ENCODE measurements around the gene ZNF282. TPM values are rescaled to one million over a fixed set of nuclear protein-coding genes. Genes with fewer than 3 reads are reported as not detected.

The ZNF282 gene
- total and polyA plus RNA-seq, 9 of the 15 experiments (the other 6 are each of a cell fraction or from before 2014, with no cell fraction given), result 0.76 to 58.6 (median 17.4) TPM

DNA sequence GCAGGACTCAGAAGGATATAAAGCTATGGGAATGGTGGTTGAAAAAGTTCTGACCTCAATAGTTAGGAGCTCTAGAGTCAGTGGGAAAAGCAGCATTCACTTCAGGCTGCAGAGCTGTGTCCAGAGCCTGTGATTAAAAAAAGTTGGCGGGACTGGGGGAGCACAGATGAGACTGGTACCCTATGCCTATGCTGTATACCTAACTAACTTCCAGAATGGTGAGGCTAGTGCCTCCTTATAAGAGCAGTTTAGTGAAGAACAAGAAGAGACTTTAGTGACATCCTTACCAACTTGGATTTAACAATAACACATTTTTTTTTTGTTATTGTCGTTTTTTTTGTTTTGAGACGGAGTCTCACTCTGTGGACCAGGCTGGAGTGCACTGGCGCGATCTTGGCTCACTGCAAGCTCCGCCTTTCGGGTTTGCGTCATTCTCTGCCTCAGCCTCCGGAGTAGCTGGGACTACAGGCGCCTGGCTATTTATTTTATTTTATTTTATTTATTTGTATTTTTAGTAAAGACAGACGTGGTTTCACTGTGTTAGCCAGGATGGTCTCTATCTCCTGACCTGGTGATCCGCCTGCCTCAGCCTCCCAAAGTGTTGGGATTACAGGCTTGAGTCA, 6.6 kb upstream of the ZNF282 start:
- 13% methylated on average over 12 of the region's 12 CpGs for WGBS (ENCODE audit: insufficient coverage, low coverage, missing lambda C conversion rate)
- H3K27me3 ChIP-seq (ENCODE audit: control insufficient read depth in 2 of 2, insufficient read depth in 2 of 2, low read length in 2 of 2), result no peaks in the 10 kb centered on the region
- no peak overlapping the region; a peak in 2 of 4 replicates for H3K9ac ChIP-seq (ENCODE audit: insufficient read depth in 1 of 2, low read depth in 2 of 2, low read length in 2 of 2)
- DNase-seq (ENCODE audit: extremely low read depth in 1 of 4, low spot score in 3 of 4) (peak in 1 of 4 experiments; percentile 52), FAIRE-seq (no peak), ATAC-seq (peak; percentile 74)
- intact Hi-C loops (cut with micrococcal nuclease), result no loop called here
- peaks cover 0 to 5% of the 10 kb centered on the region in 2 experiments; a peak in 1 of 5 replicates for H3K4me1 ChIP-seq (replicated peaks in 1 of 2; ENCODE audit: control insufficient read depth in 2 of 2, insufficient read depth in 2 of 2, low read length in 2 of 2)
- in situ Hi-C loops (cut with MboI), result no loop called here
- H3K79me2 ChIP-seq (ENCODE audit: control insufficient read depth, insufficient read depth, low read length), result no peaks in the 10 kb centered on the region
- H3K4me2 ChIP-seq (ENCODE audit: insufficient read depth, low read length), result peak overlapping the region; percentile 48
- H4K20me1 ChIP-seq (replicated peaks; ENCODE audit: control insufficient read depth, insufficient read depth, low read length), result no peaks in the 10 kb centered on the region
- no peaks in the 10 kb centered on the region for H3K36me3 ChIP-seq (ENCODE audit: control insufficient read depth, insufficient read depth, low read length)
- H3K9me3 ChIP-seq (replicated peaks; ENCODE audit: control insufficient read depth, insufficient read depth, low read depth, low read length), result no peaks in the 10 kb centered on the region
- ChIA-PET CTCF (ENCODE audit: low intra/inter-chr PET ratio) (no interaction called here), POLR2A (interaction anchor here (0.6 to 2.2 kb wide), 8 partner anchors 10 to 201 kb away, joined by 3 to 6 read pairs (median 3); partner anchors contain the start of gene ZNF398)
- peak overlapping the region; percentile 27 for H2AFZ ChIP-seq (ENCODE audit: low read depth, low read length)
- no peak overlapping the region for H3K4me3 ChIP-seq
- no peak overlapping the region for H3K27ac ChIP-seq (ENCODE audit: extremely low read depth, low read depth, low read length)
- BruUV-seq (replicated peaks), result no TSS peak
- H3K9me1 ChIP-seq (ENCODE audit: control insufficient read depth, insufficient read depth, low read length), result no peaks in the 10 kb centered on the region
- TF ChIP-seq, protein P1, sequence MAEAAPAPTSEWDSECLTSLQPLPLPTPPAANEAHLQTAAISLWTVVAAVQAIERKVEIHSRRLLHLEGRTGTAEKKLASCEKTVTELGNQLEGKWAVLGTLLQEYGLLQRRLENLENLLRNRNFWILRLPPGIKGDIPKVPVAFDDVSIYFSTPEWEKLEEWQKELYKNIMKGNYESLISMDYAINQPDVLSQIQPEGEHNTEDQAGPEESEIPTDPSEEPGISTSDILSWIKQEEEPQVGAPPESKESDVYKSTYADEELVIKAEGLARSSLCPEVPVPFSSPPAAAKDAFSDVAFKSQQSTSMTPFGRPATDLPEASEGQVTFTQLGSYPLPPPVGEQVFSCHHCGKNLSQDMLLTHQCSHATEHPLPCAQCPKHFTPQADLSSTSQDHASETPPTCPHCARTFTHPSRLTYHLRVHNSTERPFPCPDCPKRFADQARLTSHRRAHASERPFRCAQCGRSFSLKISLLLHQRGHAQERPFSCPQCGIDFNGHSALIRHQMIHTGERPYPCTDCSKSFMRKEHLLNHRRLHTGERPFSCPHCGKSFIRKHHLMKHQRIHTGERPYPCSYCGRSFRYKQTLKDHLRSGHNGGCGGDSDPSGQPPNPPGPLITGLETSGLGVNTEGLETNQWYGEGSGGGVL (CRISPR knock-in tag; IDR thresholded peaks at IDR 0.05), result no peak
- no peak for TF ChIP-seq ATF1 (CRISPR knock-in tag; IDR thresholded peaks at IDR 0.05)
- peak; percentile 22; the same call in 1 of the 2 replicates for TF ChIP-seq ATF1 (tag; IDR thresholded peaks at IDR 0.05)
- TF ChIP-seq, protein P2, sequence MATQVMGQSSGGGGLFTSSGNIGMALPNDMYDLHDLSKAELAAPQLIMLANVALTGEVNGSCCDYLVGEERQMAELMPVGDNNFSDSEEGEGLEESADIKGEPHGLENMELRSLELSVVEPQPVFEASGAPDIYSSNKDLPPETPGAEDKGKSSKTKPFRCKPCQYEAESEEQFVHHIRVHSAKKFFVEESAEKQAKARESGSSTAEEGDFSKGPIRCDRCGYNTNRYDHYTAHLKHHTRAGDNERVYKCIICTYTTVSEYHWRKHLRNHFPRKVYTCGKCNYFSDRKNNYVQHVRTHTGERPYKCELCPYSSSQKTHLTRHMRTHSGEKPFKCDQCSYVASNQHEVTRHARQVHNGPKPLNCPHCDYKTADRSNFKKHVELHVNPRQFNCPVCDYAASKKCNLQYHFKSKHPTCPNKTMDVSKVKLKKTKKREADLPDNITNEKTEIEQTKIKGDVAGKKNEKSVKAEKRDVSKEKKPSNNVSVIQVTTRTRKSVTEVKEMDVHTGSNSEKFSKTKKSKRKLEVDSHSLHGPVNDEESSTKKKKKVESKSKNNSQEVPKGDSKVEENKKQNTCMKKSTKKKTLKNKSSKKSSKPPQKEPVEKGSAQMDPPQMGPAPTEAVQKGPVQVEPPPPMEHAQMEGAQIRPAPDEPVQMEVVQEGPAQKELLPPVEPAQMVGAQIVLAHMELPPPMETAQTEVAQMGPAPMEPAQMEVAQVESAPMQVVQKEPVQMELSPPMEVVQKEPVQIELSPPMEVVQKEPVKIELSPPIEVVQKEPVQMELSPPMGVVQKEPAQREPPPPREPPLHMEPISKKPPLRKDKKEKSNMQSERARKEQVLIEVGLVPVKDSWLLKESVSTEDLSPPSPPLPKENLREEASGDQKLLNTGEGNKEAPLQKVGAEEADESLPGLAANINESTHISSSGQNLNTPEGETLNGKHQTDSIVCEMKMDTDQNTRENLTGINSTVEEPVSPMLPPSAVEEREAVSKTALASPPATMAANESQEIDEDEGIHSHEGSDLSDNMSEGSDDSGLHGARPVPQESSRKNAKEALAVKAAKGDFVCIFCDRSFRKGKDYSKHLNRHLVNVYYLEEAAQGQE (IDR thresholded peaks at IDR 0.05; ENCODE audit: borderline replicate concordance), result peak; percentile 37
- TF ChIP-seq, protein P2 (CRISPR knock-in tag; IDR thresholded peaks at IDR 0.05; ENCODE audit: low read depth), result no peak
- TF ChIP-seq, protein P3, sequence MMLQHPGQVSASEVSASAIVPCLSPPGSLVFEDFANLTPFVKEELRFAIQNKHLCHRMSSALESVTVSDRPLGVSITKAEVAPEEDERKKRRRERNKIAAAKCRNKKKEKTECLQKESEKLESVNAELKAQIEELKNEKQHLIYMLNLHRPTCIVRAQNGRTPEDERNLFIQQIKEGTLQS (IDR thresholded peaks at IDR 0.05), result peak; percentile 69
- TF ChIP-seq, protein P3 (CRISPR knock-in tag; conservative IDR thresholded peaks at IDR 0.05), result no peak
- TF ChIP-seq ZNF184 (CRISPR knock-in tag; IDR thresholded peaks at IDR 0.05), result no peak
- TF ChIP-seq CEBPG (CRISPR knock-in tag; IDR thresholded peaks at IDR 0.05), result no peak
- peak; percentile 26 to 58; a peak in 1 of 4 replicates for TF ChIP-seq CEBPG (tag; conservative IDR thresholded peaks at IDR 0.05 in 1 of 2, IDR thresholded peaks at IDR 0.05 in 1 of 2)
- 0 out of 2 replicates have a peak, but pooled peaks have one; percentile 7 for TF ChIP-seq CREM (IDR thresholded peaks at IDR 0.05; ENCODE audit: low read depth)
- peak; percentile 40; the same call in 1 of the 2 replicates for TF ChIP-seq CEBPB (tag; IDR thresholded peaks at IDR 0.05)
